ENCODE results near the gene PRDM8.

PRDM8 gene

DNA sequence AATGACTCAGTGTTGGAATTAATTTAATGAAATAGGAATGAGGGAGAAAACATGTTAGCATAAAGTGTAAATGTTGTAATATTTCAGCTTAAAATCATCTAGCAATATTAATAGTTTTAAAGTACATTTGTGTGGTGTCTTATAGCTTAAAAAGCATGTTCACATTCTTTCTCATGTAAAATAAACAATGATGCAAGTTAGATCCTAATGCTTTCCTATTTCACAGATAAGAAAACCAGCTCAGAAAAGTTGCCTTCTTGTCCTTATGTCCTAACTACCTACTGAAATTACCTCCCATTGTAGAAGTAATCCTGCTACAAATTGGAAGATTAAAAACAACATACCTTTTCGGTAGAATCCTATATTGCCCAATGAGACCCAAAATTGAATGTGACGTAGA lies 40.9 kb upstream of the PRDM8 start:
- no peaks in the 10 kb centered on the region for H3K4me1 ChIP-seq (ENCODE audit: control insufficient read depth, low read length)
- no peaks in the 10 kb centered on the region for H3K27me3 ChIP-seq (ENCODE audit: control insufficient read depth, low read length)
- no peaks in the 10 kb centered on the region for H3K9me2 ChIP-seq (replicated peaks; ENCODE audit: control insufficient read depth, low read length)
- no peak for TF ChIP-seq CTCF (IDR thresholded peaks at IDR 0.05; ENCODE audit: low read depth, low read length, poor library complexity, severe bottlenecking)
- TF ChIP-seq EZH2phosphoT487 (IDR thresholded peaks at IDR 0.05; ENCODE audit: borderline replicate concordance, low read length): no peak
- no peak overlapping the region for H3K27ac ChIP-seq (ENCODE audit: low read depth, low read length)
- H3K4me3 ChIP-seq (ENCODE audit: low read length): no peak overlapping the region
- no peaks in the 10 kb centered on the region for H3K9me3 ChIP-seq (ENCODE audit: control insufficient read depth, insufficient read depth, low read length)
- no peaks in the 10 kb centered on the region for H3K79me2 ChIP-seq (ENCODE audit: control insufficient read depth, low read length)
- no peaks in the 10 kb centered on the region for H3K36me3 ChIP-seq (ENCODE audit: control insufficient read depth, low read length)
- H4K20me1 ChIP-seq (ENCODE audit: control insufficient read depth, insufficient read depth, low read depth, low read length): no peaks in the 10 kb centered on the region
- H3K4me2 ChIP-seq (ENCODE audit: low read length): no peak overlapping the region
- no peaks in the 10 kb centered on the region for H3F3A ChIP-seq (ENCODE audit: control insufficient read depth, insufficient read depth)

DNA sequence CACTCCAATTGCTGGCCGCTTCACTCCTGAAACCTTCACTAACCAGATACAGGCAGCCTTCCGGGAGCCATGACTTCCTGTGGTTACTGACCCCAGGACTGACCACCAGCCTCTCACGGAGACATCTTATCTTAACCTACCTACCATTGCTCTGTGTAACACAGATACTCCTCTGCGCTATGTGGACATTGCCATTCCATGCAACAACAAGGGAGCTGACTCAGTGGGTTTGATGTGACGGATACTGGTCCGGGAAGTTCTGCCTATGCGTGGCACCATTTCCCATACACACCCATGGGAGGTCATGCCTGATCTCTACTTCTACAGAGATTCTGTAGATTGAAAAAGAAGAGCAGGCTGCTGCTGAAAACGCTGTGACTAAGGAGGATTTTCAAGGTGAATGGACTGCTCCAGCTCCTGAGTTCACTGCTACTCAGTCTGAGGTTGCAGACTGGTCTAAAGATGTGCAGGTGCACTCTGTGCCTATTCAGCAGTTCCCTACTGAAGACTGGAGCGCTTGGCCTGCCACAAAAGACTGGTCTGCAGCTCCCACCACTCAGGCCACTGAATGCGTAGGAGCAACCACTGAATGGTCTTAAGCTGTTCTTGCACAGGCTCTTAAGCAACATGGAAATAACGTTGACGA lies 35.8 kb upstream of the PRDM8 start:
- H3K4me3 ChIP-seq (ENCODE audit: low read length): no peak overlapping the region
- H3K36me3 ChIP-seq (ENCODE audit: control insufficient read depth, low read length): no peaks in the 10 kb centered on the region
- no peaks in the 10 kb centered on the region for H3K27me3 ChIP-seq (ENCODE audit: control insufficient read depth, low read length)

DNA sequence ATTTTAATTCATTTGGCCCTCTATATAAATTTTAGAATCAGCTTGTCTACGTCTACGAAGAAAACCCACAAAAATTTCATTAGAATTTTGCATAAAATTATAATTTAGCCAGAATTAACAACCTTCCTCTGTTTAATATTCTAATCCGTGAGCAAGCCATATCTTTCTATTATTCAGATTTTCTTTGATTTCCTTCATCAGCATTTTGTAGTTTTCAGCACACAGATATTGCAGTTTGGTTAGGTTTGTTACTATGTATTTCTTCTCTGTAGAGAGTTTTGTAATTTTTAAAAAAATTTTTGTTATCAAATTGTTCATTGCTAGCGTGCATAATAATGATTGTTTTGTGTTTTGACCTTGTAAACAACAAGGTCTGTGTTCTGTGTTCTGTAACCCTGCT lies 34.9 kb upstream of the PRDM8 start:
- no peak overlapping the region for H3K4me2 ChIP-seq (ENCODE audit: low read length)

More for the DNA sequence above, 35.8 kb upstream of the PRDM8 start:
- H3K27ac ChIP-seq (ENCODE audit: low read depth, low read length): no peak overlapping the region
- H3K9me3 ChIP-seq (ENCODE audit: control insufficient read depth, insufficient read depth, low read length): no peaks in the 10 kb centered on the region
- H3K4me1 ChIP-seq (ENCODE audit: control insufficient read depth, low read length): no peaks in the 10 kb centered on the region
- no peaks in the 10 kb centered on the region for H3F3A ChIP-seq (ENCODE audit: control insufficient read depth, insufficient read depth)
- H3K9me2 ChIP-seq (replicated peaks; ENCODE audit: control insufficient read depth, low read length): no peaks in the 10 kb centered on the region
- H3K4me2 ChIP-seq (ENCODE audit: low read length): no peak overlapping the region
- TF ChIP-seq CTCF (IDR thresholded peaks at IDR 0.05; ENCODE audit: low read depth, low read length, poor library complexity, severe bottlenecking) (no peak), EZH2phosphoT487 (IDR thresholded peaks at IDR 0.05; ENCODE audit: borderline replicate concordance, low read length) (no peak)
- no peaks in the 10 kb centered on the region for H4K20me1 ChIP-seq (ENCODE audit: control insufficient read depth, insufficient read depth, low read depth, low read length)
- no peaks in the 10 kb centered on the region for H3K79me2 ChIP-seq (ENCODE audit: control insufficient read depth, low read length)

More for the DNA sequence above, 34.9 kb upstream of the PRDM8 start:
- Histone ChIP-seq H3K9me2 (replicated peaks; ENCODE audit: control insufficient read depth, low read length) (no peaks in the 10 kb centered on the region), H3K79me2 (ENCODE audit: control insufficient read depth, low read length) (no peaks in the 10 kb centered on the region), H3K36me3 (ENCODE audit: control insufficient read depth, low read length) (no peaks in the 10 kb centered on the region), H3K9me3 (ENCODE audit: control insufficient read depth, insufficient read depth, low read length) (no peaks in the 10 kb centered on the region), H3K27ac (ENCODE audit: low read depth, low read length) (no peak overlapping the region), H3K4me1 (ENCODE audit: control insufficient read depth, low read length) (no peaks in the 10 kb centered on the region), H3K4me3 (ENCODE audit: low read length) (no peak overlapping the region), H4K20me1 (ENCODE audit: control insufficient read depth, insufficient read depth, low read depth, low read length) (no peaks in the 10 kb centered on the region), H3K27me3 (ENCODE audit: control insufficient read depth, low read length) (no peaks in the 10 kb centered on the region), H3F3A (ENCODE audit: control insufficient read depth, insufficient read depth) (no peaks in the 10 kb centered on the region)
- no peak for TF ChIP-seq EZH2phosphoT487 (IDR thresholded peaks at IDR 0.05; ENCODE audit: borderline replicate concordance, low read length)
- TF ChIP-seq CTCF (IDR thresholded peaks at IDR 0.05; ENCODE audit: low read depth, low read length, poor library complexity, severe bottlenecking): no peak

Measured in DOHH2 (cell line).